CD4-positive, alpha-beta T cell treated with Interleukin-4 for 1 hour (primary cell): ENCODE results near the gene GLTPD2.
A peak's percentile ranks its signal among the peaks of the same experiment; 100 is the strongest.

Experiments
- DNase-seq, 2 donors: peaks; one replicate each; pipeline ENCODE4 v3.0.0-alpha.2; 2020 to 2022

Gene GLTPD2

GRCh38 chr17:4771519-4772234 is 17.1 kb upstream of the GLTPD2 start, which contains the start of gene TM4SF5:
Gene TM4SF5 (plus strand): TSS chr17:4771886. CDS start chr17:4771923, 37 bp downstream.
- DNase-seq, result no peak

- DNase-seq, result no peak
These were observed 16.5 kb upstream of the GLTPD2 start for GRCh38 chr17:4772235-4772613.

- no peak for DNase-seq
These were observed 10.6 kb upstream of the GLTPD2 start for GRCh38 chr17:4777969-4778760.

GRCh38 chr17:4780325-4780955 is 8.3 kb upstream of the GLTPD2 start:
- DNase-seq, result no peak

- DNase-seq, result peak in 1 of 2 donors; percentile 39
These were observed 6.1 kb upstream of the GLTPD2 start for GRCh38 chr17:4782652-4783051.

- DNase-seq, result no peak
These were observed 3.3 kb upstream of the GLTPD2 start for GRCh38 chr17:4785311-4786105.

- no peak for DNase-seq
These were observed 2.7 kb upstream of the GLTPD2 start, which contains the start of gene VMO1 for GRCh38 chr17:4786106-4786511. Gene VMO1 (minus strand): TSS chr17:4786364. CDS start chr17:4786352, 12 bp downstream.

GRCh38 chr17:4786516-4786915 is 2.2 kb upstream of the GLTPD2 start:
- DNase-seq, result no peak

GRCh38 chr17:4788159-4788806 is 481 bp upstream of the GLTPD2 start:
- DNase-seq, result no peak

GRCh38 chr17:4789701-4789950 is 862 bp downstream of the GLTPD2 start:
- DNase-seq, result no peak

- peak; percentile 81 to 84 for DNase-seq
These were observed 1.4 kb downstream of the GLTPD2 start for GRCh38 chr17:4789951-4790704.

GRCh38 chr17:4790705-4791088 is 1.9 kb downstream of the GLTPD2 start:
- no peak for DNase-seq

- DNase-seq, result no peak
These were observed 6.4 kb downstream of the GLTPD2 start for GRCh38 chr17:4795168-4795567.

GRCh38 chr17:4796552-4796920 is 7.8 kb downstream of the GLTPD2 start:
- no peak for DNase-seq

GRCh38 chr17:4800462-4801196 is 11.9 kb downstream of the GLTPD2 start:
- DNase-seq, result no peak

- DNase-seq, result no peak
These were observed 13.5 kb downstream of the GLTPD2 start, which contains the start of gene C17orf114 for GRCh38 chr17:4802228-4802627. Gene C17orf114 (minus strand): TSS chr17:4802328.

- DNase-seq, result no peak
These were observed 17.7 kb downstream of the GLTPD2 start for GRCh38 chr17:4806456-4806776.

- peak; percentile 84 to 88 for DNase-seq
These were observed 18.2 kb downstream of the GLTPD2 start, which contains the start of gene PLD2 for GRCh38 chr17:4806777-4807604. Gene PLD2 (plus strand): TSS chr17:4807152. CDS start chr17:4807773, 621 bp downstream.

- no peak for DNase-seq
These were observed 19.0 kb downstream of the GLTPD2 start for GRCh38 chr17:4807605-4808377.
